GM21576 (cell line): ENCODE results near the gene TBC1D9.
"Not testable (repeated sequence)": the region's sequence is repeated elsewhere in the genome, so short reads cannot be mapped to it uniquely, and the experiment has no call there.

Experiments used
- ATAC-seq: cut with Tn5 transposase; IDR thresholded peaks from one replicate; pipeline ENCODE4 v1.9.1; 2021; ENCODE audit warnings: mild to moderate bottlenecking, moderate library complexity; ENCODE audit not compliant: unreplicated experiment

The TBC1D9 gene

DNA sequence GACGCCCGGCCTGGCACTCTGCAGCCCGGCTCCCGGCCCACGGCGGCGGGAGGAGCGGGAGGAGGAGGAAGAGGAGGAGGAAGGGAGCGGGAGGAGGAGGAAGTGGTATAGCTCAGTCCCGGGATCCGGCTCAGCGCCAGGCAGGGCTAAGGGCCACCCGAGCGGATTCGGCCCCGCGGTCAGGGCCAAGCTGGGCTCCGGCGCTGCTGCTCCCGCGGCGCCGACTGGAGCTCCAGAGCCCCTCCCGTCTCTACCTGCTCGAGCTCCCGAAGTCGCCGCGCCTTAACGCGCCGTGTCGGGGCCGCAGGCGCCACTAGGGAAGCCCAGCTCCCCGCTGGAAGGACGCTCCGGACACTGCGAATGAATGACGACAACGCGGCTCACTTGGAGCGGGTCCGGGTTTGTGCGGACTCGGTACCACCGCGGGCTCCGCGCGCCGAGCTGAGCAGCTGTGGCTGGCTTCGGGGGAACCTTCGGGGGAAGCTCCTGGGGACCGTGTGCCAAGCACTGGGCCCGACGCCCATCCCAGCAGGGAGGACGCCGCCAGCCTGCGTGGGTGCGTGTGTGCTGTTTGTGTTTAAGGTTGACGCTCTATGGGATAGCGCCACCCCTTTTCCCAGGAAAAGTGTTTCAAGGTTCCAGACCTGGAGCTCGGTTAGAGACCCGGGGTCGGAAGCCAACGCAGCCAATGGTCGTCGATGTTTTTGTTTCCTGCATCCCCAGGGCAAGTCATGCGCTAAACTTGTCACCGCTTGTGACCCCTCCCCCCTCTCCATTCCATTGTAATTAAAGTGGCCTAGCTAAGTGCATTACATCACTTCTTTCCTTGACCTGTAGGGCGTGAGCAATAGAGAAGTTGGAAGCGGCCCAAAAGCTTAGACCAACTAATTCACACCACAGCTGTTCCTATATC, at the start of gene TBC1D9:
TBC1D9 (minus strand) TSS at position 67 of the 913 bp plus-strand sequence. CDS start 340 bp downstream, outside the sequence.
- ATAC-seq, result peak; percentile 37

DNA sequence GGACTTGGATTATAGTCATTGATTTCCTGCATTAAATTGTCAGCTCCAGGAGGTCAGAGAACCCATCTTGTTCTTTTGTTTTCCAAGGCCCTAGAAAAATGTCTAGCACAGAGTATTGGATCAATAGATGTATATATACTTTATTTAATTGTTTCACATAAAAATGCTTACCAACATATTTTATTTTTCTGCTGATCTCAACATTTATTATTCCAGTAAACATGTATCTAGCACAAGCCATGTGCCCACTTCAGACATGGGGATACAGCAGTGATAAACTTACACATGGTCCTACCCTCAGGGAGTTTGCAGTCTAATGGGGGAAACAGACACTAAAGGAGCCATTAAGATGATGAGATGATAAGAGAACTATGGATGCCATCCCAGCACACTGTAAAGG, 49.1 kb upstream of the TBC1D9 start:
- no peak for ATAC-seq

DNA sequence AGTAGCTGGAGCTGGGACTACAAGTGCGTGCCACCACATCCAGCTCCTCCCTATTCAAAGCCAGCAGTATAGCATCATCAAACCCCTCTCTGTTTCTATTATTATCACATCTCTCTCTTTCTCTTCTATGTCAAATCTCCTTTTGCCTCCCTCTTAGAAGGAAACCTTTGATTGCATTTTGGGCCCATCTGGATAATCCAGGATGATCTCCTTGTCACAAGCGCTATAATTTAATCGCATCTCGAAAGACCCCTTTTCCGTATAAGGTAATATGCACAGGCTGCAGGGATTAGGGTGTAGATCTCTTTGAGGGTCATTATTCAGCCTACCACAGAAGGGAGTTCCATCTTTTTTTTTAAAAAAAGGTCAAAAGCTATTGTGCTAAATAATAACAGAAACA, 46.4 kb upstream of the TBC1D9 start:
- no peak for ATAC-seq

DNA sequence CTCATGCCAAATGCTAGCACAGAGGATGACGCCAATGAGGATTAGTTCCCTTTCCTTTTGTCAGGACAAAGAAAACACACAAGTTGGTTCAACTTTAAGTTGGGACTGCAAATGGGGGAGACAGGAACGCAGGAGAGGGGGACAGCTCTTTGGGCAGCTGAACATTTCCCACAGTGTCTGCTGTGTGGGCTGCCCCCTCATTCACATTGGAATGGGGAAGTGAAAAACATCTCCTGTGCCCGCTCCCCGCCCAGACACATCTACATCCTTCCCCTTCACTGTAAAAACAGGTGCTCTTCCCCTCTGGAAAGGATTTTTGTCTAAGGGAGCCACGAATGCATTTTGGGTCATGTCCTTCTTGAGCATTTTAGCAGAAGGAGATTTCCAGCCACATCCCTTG, 44.5 kb upstream of the TBC1D9 start:
- ATAC-seq, result peak; percentile 57

DNA sequence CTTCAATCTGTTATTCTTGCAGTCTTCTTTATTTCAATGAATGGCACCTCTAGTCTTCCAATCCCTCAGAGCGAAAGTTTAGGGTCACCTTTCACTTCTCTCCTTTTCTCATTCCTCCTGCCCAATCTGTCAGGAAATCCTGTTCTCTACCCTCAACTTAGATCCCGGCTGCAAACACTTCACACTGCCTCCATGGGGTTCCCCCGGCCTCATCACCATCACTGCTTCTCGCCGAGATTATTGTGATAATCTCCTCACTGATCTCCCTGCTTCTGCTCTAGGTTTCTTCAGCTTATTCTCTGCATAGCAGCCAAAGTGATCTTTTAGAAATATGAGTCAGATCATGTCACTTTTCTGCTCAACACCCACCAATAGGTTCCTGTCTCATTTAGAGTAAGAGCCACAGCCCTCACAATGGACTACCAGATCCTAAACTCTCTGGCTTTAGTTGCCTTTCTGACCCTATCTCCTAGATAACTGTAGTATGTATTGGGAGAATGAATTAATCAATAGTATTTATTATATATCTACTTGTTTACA, 43.6 kb upstream of the TBC1D9 start:
- ATAC-seq, result no peak

DNA sequence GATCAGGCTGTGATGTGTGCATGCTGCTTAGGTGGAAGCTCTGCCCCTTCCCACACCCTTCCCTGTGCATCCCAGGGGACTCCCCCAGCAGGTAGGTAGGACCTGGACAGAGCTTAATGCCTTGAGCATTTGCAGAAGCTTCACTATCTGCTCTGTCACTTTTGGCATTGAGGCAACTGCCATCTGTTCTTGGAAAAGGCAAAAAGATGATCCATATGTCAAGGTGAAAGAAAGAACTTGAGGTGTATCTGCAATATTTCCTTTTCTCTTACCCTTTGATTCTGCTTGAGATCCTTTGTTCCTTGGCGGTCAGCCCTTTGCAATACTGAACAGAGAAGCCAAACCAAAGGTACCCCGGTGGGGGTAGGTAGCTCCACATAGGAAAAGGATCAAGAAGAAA, 37.1 kb upstream of the TBC1D9 start:
- no peak for ATAC-seq

DNA sequence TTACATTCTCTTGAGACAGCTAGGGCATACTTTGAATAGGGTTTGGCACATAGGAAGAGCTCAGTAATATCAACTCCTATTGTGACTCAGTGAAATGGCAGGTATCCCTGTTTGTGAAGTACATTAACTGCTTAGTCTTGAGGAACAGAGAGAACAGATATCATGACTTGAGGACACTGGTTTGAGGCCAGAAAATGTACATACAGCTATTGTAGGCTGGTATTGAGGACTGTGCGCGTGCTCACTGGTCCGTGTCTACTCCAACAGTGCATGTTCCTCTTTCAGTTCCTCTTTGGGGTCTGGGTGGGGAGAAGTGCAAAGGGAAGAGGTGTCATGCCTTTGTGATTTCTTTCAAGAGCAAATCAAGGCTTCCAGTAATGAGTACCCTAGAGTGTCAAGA, 34.6 kb upstream of the TBC1D9 start:
- ATAC-seq, result peak; percentile 93

DNA sequence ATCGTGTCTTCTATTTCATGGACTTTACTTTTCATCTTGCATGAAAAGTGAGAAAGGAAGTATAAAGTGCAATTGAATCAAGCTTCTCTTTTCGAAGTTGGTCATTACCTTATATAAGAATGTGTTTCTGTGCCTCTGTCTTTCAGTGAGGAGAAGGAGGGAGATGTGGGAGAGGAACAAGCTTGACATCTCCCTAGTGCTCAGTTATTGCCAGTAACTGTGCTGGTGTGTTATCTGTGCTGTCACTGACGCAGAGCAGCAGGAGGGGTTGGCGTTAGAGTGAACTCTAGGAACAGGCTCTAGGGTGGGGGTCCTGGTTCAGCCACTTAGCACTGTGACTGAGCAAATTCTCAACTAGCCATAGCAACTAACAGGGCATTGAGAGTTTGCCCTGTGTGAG, 34.0 kb upstream of the TBC1D9 start:
- peak; percentile 22 for ATAC-seq

DNA sequence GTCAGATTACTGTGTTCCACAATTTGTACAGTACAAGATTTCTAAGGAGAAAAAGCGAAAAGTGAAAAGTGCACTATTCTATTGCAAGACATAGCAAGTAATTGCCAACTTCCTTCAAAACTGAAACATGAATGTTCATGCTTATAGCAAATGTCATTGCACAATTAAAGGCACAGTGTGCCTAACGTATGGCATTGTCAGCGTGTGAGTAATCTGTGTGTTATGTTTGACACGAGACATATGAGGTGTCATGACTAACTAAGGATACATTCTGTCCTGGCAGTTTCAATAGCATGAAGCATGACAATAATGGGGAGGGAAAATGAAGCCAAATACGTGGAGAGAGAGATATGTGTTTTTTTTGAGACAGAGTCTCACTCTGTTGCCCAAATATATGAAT, 33.6 kb upstream of the TBC1D9 start:
- ATAC-seq, result peak; percentile 37

DNA sequence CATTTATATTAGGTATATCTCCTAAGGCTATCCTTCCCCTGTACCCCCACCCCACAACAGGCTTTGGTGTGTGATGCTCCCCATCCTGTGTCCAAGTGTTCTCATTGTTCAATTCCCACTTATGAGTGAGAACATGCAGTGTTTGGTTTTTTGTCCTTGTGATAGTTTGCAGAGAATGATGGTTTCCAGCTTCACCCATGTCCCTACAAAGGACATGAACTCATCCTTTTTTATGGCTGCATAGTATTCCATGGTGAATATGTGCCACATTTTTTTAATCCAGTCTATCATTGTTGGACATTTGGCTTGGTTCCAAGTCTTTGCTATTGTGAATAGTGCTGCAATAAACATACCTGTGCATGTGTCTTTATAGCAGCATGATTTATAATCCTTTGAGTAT, 26.6 kb upstream of the TBC1D9 start:
- ATAC-seq, result not testable (repeated sequence)

DNA sequence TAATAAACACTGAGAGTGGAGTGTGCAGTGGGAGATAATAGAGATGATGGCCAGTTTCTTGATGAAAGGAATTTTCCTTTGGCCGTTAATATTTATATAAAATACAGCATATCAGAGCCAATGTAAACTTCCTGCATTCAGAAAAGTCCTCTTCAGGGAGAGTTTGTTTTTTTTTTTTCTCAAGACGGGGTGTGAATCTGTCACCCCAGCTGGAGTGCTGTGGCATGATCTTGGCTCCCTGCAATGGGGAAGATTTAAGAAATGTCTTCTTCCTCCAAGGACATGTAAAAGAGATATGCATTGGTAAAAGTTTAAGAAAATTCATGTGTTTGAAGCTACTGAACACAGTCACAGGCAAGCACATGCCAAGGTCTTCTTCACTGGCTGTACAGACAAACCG, 25.4 kb upstream of the TBC1D9 start:
- ATAC-seq, result no peak

DNA sequence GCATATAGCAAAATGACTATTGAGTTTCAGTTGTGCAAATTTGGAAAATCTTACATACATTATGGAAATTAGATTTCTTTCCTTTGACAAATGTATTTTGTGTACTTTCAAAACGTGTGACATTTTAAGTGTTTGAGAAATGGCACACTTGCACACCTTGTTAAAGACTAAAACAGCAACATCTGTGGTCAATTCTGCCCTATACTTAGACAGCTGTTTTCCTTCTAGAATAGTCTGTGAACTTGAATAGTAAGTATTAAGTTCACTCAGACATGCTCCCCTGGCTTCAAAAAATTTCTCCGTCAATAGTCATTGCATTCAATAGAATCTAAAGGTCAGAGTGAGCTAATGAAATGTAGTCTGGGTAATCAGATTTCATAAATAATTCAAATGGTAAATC, 21.7 kb upstream of the TBC1D9 start:
- peak; percentile 60 for ATAC-seq

DNA sequence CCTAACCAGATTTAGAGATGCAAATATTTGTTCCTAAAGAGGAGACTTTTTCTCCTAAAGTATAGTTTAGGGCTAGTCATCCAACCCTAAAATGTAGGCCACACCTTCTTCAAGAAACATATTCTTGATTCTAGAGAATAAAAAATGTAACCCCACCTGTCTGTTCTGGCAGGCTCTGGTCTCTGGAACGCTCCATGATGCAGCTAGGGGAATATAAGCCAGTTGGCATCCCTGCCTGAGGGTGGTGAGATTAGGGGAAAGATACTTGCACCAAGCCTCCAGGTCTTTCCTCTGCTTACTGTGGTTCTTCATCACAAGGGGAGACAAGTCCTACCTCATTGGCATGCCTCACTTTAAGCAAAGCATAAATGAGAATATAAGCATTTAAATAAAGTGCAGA, 21.2 kb upstream of the TBC1D9 start:
- no peak for ATAC-seq

DNA sequence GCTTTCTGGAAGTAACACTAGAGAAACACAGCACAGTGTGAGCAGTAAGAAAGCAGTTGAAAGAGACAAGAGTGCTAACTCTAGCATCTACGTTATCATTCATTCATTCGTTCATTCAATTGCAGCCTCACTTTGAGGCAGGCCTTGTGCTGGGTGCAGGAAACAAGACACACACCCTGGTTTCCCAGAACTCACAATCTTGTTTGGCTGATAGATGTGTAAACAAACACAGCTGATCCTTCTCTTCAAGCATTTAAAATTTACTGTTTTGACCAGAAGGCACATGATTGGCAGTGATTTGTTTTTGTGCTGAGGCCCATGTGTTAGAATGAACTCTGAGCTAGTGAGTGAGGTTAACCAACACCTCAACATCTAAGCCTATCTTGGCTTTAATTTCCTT, 20.4 kb upstream of the TBC1D9 start:
- ATAC-seq, result no peak

DNA sequence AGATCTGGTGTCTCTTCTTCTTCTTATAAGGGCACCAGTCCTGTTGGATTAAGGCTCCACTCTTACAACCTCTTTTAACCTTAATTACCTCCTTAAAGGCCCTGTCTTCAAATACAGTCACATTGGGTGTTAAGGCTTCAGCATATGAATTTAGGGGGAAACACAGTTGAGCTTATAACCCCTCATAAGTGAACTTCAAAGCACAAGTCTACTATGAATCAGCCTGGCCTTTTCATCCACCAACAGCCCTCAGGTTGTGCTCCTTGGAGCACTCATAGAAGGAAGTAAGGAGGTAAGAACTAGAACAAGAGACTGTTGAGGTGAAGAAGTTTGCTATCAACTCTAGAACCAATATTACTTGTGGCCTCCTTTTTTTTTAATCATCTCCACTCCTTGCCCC, 18.8 kb upstream of the TBC1D9 start:
- ATAC-seq, result no peak

DNA sequence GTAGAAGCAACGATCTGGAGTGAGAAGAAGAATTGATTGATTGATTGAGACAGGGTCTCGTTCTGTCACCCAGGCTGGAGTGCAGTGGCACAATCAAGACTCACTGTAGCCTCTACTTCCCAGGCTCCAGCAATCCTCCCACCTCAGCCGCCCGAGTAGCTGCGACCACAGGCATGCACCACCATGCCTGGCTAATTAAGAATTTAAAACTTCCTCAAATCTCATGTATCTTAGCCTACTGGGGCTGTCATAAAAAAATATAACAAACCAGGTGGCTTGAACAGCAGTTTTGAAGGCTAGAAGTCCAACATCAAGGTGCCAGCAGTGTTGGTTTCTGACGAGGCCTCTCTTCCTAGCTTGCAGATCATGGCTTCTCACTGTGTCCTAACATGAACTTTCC, 18.3 kb upstream of the TBC1D9 start:
- no peak for ATAC-seq

DNA sequence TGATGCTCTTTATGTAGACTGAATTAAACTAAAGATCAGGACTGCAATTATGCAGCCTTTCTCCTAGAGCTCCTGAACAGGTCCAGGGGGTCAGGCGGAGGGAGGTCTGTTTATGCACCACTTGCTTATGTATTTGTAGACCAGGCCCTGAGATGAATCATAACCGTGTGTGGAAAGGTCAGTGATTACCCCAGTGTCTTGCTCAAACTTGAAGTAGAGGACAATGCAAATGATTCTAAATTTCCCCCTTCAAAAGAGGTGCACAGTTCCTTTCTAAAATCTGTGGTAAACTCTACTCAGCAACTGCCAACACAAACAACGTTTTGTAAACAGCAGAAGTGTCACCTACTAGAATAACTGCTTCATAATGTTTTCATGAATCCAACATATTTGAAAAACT, 13.0 kb upstream of the TBC1D9 start:
- no peak for ATAC-seq

DNA sequence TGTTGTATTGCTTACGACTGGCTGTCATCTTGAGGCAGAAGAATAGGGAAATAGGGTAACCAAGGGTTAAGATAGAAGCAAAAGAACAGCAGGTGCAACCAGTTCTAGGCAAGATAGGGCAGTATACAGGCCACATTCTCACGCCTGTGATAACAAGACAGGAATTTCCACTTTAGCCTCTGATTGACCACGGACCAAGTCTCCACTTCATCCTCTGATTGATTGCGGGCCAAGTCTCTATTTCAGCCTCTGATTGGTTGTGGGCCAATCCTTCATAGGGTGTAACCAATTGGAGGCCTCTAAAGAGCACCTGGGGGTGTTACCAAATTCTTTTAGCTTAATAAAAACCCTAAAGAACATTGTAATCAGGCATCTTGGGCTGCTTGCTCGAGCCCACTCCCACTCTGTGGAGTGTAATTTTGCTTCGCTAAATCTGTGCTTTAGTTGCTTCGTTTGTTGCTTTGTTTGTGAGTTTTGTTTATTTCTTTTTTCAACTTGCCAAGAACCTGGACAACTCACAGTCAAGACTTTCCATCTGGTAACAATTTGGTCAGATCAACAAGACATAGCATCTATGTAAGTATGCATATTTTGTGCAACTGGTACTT, 8.7 kb upstream of the TBC1D9 start:
- ATAC-seq, result no peak

DNA sequence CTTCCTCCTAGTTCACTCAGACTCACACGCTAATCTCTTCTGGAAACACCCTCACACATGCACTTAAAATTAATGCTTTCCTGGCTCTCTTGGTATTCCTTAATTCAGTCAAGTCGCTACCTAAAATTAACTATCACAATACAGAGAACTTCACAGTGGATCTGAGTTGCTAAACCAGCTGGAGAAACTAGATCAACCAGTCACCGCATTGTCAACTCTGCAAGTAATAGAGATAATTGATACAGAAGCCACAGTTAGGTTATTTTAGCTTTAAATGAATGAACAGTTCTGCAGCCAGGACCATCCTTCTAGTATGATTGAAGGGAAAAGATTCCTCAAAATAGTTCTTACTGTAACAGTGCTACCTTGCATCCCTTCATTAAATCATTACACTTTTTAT, 6.0 kb upstream of the TBC1D9 start:
- ATAC-seq, result no peak

DNA sequence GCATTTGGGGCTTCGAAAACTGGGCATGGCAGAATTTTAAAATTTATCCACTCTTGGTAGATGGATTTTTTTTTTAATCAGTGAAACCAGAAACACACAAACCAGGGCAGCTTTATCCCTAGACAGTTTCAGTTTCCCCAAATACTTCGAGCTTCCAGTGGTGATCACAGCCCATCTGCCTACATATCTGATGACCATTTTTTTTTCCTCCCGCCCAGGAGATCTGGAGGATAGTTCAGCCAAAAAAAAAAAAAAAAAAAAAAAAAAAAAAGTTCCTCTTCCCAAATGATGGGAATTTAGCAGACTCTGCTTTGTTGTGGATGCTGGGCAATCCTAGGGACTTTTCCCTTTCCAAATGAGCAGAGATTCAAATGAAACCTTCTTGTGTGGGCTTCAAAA, 1.0 kb upstream of the TBC1D9 start:
- no peak for ATAC-seq

DNA sequence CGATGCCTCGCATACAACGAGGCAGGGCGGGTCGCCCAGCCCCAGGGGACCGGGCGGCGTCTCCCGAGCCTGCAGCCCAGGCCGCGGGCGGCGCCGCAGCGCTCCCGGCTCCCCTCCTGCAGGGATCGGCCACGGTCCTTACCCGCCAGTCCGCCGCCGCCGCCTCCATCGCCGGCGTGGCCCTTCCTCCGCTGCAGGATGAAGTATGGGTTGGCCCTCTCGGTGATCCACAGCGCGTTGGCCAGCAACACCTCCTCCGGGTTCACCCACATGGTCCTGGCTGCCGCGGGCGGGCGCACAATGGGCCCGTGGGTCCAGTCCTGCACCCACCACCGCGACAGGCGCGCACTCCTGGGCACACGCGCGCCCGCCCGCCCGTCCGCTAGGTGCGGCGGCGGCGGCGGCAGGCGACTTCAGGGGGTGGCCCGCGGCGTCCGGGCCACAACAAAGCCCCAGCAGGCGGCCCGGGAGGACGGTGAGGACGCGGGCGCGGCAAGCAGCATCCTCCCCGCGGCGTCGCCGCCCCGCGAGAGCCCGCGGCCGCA, 339 bp downstream of the TBC1D9 start:
- peak; percentile 48 for ATAC-seq
